ENCODE results near the gene ADAM12.

- TF ChIP-seq CTCF (IDR thresholded peaks at IDR 0.05; ENCODE audit: low read depth, low read length) (no peak), EZH2phosphoT487 (IDR thresholded peaks at IDR 0.05; ENCODE audit: low read depth) (no peak)
These were observed 330.2 kb downstream of the ADAM12 start for GRCh38 chr10:126058104-126058503.

All from OCI-LY3 (cell line).